DMS114 treated with DMSO at 0.1 percent for 48 hours (cell line): Measurements from ENCODE around the gene TTLL11.

Source experiments
- DNase-seq: peaks from one replicate; lab custom pipeline; 2025; ENCODE audit not compliant: unreplicated experiment; lab: John Stamatoyannopoulos, UW

Gene TTLL11

DNA sequence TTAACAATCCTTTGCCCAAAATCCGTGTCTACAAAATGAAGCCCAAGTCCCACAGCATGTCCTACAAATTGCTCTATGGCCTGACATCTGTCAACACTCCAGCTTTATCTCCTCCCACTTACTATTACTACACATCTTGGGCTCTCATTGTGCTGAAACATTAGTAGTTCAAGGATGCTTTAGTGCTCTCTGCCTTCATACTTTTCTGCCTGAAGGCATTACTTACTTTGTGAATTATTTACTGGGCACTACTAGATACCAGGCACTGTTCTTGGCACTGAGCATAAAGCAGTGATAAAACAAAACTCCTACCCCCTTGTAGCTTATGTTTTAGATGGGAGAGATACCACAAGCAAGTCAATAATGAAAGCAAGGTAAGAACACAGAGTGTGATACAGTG, 113.4 kb downstream of the TTLL11 start:
- DNase-seq, result no peak

DNA sequence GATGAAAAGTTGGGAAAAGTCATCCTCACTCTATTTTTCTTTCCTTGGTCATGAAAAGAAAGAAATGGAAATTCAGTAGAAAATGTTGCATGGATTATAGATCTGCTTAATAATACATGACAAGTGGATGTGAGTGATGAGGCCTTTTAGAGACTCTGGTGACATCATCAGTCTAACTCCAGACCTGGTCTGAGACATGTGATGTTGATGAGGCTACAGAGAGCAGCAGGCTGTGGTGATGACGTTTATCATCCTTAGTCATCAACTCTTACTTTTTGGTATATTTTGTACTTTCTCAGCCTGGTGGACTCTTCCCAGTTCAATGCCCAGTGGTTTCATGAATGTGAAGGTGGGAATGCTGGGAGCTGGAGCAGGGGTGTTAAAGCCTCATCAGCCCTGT, 116.4 kb downstream of the TTLL11 start:
- DNase-seq, result no peak

DNA sequence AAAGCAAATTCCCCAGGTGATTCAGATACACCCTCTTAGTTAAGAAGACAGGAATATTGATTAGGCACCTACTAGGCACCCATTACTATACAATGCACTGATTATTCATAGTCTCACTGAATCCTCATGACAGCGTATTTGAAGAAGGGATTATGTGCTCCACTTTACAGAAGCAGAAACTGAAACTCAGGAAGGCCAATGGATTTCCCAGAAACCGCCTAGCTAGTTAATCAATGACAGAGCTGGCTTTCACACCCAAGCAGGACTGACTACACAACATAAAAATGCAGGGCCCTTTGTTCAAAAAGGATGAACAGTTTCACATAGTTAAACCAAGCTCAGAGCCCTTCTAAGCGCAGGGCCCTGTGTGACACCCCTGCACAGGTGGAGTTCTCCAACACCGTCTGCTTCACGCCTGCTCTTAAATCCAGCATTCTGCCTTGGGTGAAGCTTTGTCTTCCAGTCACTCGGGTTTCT, 117.3 kb downstream of the TTLL11 start:
- no peak for DNase-seq

GRCh38 chr9:121974421-121974820, 118.7 kb downstream of the TTLL11 start:
- DNase-seq, result no peak

GRCh38 chr9:121972501-121972981, 120.6 kb downstream of the TTLL11 start:
- DNase-seq, result no peak

DNA sequence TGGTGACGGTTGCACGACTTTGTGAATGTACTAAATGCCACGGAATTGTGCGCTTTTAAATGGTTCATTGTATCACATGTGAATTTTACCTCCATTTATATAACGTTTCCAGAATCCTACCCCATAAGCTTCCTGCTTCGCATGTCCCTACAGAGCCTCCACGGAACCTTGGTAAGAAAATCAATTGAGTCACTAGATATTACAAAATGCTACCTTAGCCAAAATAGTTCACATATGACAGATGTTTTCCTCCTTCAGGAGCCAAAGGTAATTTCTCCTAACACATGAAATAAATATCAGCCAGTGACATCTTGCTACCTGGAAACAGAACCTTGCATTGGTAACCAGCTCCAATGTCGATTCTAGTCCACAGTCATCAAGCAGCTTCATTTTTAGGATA, 125.1 kb downstream of the TTLL11 start:
- no peak for DNase-seq

GRCh38 chr9:121966706-121967105, 126.4 kb downstream of the TTLL11 start:
- no peak for DNase-seq

DNA sequence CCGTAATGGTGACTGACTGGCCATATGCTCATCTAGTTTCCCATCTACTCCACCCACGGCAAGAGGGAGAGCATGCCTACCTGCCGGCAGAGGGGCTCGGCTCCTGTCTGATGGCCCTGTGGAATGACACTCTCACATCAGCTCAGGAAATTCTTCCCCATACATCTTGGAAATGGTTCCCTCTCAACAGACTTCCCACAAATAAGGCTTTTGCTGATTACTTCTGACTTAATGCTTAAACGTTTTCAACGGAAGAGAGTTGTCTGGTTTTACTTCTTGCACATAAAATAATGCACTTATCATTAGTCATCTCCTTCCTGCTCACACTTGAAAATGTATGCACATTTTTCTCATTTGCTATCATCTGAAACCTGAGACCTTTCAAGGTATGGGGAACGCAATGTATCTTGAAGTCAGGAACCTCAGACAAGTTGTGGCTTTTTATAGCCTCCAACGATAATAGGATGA, 129.5 kb downstream of the TTLL11 start:
- no peak for DNase-seq

- DNase-seq, result no peak
Measured at GRCh38 chr9:121962421-121962820, 130.7 kb downstream of the TTLL11 start.

GRCh38 chr9:121960665-121961064, 132.4 kb downstream of the TTLL11 start:
- DNase-seq, result no peak

DNA sequence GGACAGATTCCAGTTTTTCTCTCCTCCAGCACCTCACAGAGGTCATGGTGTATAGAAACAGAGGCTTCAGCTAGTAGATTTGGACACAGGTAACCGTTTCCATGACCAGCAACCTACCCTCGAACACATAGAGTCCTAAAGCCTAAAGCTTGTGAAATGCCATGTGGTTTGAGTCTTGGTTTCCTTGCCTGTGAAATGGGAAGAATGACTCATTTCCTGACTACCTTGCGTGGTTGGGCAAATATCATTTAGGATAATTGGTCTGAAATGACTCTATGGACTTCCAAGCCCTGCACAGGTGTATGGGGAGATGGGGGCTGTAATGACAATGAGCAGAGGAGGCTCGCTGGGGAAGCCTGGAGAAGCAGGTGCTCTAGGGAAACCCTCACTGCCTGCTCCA, 134.6 kb downstream of the TTLL11 start:
- DNase-seq, result no peak

GRCh38 chr9:121956808-121957207, 136.3 kb downstream of the TTLL11 start:
- DNase-seq, result no peak

- DNase-seq, result no peak
Measured at GRCh38 chr9:121955649-121956048, 137.5 kb downstream of the TTLL11 start.

GRCh38 chr9:121954477-121955140, 138.5 kb downstream of the TTLL11 start:
- no peak for DNase-seq

- no peak for DNase-seq
Measured at GRCh38 chr9:121952611-121953010, 140.5 kb downstream of the TTLL11 start.

- DNase-seq, result no peak
Measured at GRCh38 chr9:121950866-121951265, 142.2 kb downstream of the TTLL11 start.

DNA sequence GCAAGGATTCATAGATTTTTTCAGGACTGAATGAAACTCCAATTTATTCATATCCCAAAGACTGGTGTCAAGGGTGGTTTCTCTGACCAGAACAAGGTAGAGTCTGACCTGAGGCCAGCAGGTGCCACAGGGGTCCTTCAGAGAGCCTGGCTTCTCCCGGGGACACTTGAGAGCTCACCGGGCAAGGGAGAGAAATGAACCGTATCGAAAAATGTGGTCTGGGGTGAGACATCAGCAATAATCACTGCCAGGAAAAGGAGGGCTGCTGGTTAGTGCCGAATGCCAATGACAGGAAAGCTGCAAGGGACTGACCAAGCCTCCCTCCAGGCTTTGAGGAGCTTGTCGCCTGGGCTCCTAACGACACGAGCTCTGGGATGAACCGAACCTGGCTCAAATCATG, 142.7 kb downstream of the TTLL11 start:
- no peak for DNase-seq

- DNase-seq, result no peak
Measured at GRCh38 chr9:121949766-121950165, 143.3 kb downstream of the TTLL11 start.

DNA sequence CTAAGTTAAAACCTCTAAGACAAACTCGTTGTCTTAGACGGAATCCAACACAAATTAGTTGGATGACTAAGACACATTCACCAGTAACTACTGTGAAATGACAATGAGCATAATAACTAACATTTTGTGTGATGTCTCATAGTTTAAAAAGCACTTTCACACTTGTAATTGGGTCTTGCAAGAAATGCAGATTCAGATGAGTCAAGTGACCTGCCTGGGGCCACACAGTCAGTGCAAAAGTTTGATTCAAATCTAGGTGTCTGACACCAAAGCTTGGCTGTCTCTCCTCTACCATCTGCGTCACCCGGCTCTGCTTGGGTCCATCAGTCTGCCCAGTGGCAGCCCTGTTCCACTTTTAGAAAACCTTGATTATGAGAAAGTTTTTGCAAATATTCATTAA, 143.7 kb downstream of the TTLL11 start:
- DNase-seq, result no peak

GRCh38 chr9:121947775-121948174, 145.3 kb downstream of the TTLL11 start:
- no peak for DNase-seq

GRCh38 chr9:121946465-121946864, 146.6 kb downstream of the TTLL11 start:
- DNase-seq, result no peak

- DNase-seq, result no peak
Measured at GRCh38 chr9:121945849-121946248, 147.3 kb downstream of the TTLL11 start.

DNA sequence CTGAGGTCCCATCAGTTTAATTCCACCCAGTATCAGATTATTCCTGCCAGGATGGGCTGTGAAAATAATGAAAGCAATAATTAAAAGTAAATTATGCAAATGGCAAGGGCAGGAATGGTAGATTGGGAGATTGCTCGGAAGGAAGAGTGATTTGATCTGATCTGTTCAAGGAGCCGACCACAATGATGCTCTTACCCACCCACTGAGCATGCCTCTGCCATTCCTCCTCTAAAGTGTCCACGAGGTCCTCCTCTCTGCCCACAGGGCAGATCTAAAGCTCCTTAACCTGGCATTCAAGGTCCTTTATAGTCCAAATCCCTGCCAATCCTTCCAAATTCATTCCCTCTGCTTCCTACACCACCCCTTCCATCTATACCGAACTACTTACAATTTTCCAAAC, 147.8 kb downstream of the TTLL11 start:
- no peak for DNase-seq
